AG10803 (cell line): ENCODE data around the gene IER3.
"Not testable (repeated sequence)": the region's sequence is repeated elsewhere in the genome, so short reads cannot be mapped to it uniquely, and the experiment has no call there.

Experiments used
- DNase-seq: peaks from one replicate; pipeline ENCODE4 v3.0.0; 2010; ENCODE audit warnings: low read depth
- H3K4me3 ChIP-seq: 2 replicates; pipeline ENCODE4 v1.5.1; 2011; ENCODE audit warnings: mild to moderate bottlenecking, low read length, control low read depth
- CTCF ChIP-seq: conservative IDR thresholded peaks from 2 replicates; pipeline ENCODE4 v1.5.1; 2011; ENCODE audit warnings: mild to moderate bottlenecking, low read length, control low read depth, inconsistent platforms

Gene IER3

GRCh38 chr6:30763618-30764489 lies 19.5 kb upstream of the IER3 start:
- TF ChIP-seq CTCF, result peak; percentile 42
- DNase-seq, result no peak
- H3K4me3 ChIP-seq, result no peak overlapping the region

DNA sequence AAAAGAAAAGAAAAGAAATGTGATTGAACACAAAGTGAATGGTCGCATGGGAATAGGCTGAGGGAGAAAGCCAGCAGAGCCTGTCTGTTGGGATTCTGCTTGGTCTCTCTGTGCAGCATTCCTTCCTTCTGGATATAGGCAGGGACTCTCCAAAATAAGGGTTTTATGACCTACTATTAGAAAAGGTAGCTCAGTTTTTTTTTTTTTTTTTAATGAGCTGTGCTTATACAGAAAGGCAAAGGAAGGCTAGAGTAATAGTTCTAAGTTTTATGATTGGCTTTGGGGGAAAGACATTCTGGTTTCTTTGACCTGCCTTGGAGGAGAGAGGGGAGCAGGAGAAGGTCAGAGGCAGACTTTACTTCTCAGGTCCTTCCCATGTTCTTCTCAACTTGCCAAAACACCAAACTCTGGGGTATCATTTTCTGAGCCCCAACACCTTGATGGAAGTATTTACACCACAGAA lies 18.8 kb upstream of the IER3 start:
- no peak overlapping the region for H3K4me3 ChIP-seq
- DNase-seq, result no peak
- TF ChIP-seq CTCF, result no peak

GRCh38 chr6:30761791-30762429 lies 17.6 kb upstream of the IER3 start:
- TF ChIP-seq CTCF, result no peak

DNA sequence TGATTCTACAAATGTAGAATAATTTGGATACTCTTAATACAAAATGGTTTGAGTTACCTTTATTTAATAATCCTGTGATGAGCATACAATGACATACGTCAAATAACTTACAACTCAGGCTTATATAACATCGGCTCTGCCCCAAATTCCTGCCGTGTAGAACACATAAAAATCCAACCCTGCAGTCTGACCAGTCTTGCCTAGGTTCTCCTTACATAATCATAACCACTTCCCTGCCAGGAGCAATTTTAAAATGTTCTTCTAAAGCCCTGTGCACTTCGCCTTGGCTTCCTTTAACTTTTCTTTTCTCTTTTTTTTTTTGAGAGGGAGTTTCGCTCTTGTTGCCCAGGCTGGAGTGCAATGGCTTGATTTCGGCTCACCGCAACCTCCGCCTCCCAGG lies 16.2 kb upstream of the IER3 start:
- H3K4me3 ChIP-seq, result no peak overlapping the region
- DNase-seq, result no peak
- TF ChIP-seq CTCF, result no peak

More at GRCh38 chr6:30761791-30762429, 17.6 kb upstream of the IER3 start:
- no peak for DNase-seq
- no peak overlapping the region for H3K4me3 ChIP-seq

GRCh38 chr6:30759575-30760239 lies 15.4 kb upstream of the IER3 start:
- DNase-seq, result peak; percentile 98
- TF ChIP-seq CTCF, result no peak
- no peak overlapping the region for H3K4me3 ChIP-seq

GRCh38 chr6:30757261-30757904 lies 13.0 kb upstream of the IER3 start:
- no peak for TF ChIP-seq CTCF
- no peak for DNase-seq
- no peak overlapping the region for H3K4me3 ChIP-seq

- not testable (repeated sequence) for DNase-seq, H3K4me3 ChIP-seq
Measured at GRCh38 chr6:30756405-30757003, 12.2 kb upstream of the IER3 start.
